Left ventricle myocardium inferior (tissue), 1 donor: ENCODE data around the gene IQGAP2. TPM values are rescaled to one million over a fixed set of nuclear protein-coding genes. Genes with fewer than 3 reads are reported as not detected.

Experiments used
- DNase-seq: peaks from one replicate; pipeline ENCODE4 v3.0.0-alpha.2; 2020
- H3K27ac ChIP-seq: fragments of 200-600 bp; replicated peaks from 2 replicates; pipeline ENCODE4 v1.8.0; 2021
- H3K27me3 ChIP-seq: fragments of 200-600 bp; 2 replicates; pipeline ENCODE4 v1.8.0; 2021; ENCODE audit warnings: low read depth
- H3K36me3 ChIP-seq: fragments of 200-600 bp; 2 replicates; pipeline ENCODE4 v1.8.0; 2021
- H3K4me1 ChIP-seq: fragments of 200-600 bp; 2 replicates; pipeline ENCODE4 v1.8.0; 2021
- H3K4me3 ChIP-seq: fragments of 200-600 bp; 2 replicates; pipeline ENCODE4 v1.8.0; 2021; ENCODE audit warnings: mild to moderate bottlenecking, moderate library complexity
- H3K9me3 ChIP-seq: fragments of 200-600 bp; replicated peaks from 2 replicates; pipeline ENCODE4 v1.8.0; 2021
- CTCF ChIP-seq: fragments of 200-600 bp; IDR thresholded peaks from 2 replicates; pipeline ENCODE4 v1.8.0; 2021; ENCODE audit warnings: antibody characterized with exemption, mild to moderate bottlenecking, borderline replicate concordance
- intact Hi-C: fragments of 100-400 bp; cut with micrococcal nuclease; formaldehyde crosslinking; loops from one replicate; pipeline ENCODE4 v1.11.0; 2022
- total RNA-seq: library from RNA; stranded (reverse); fragmentation: NEBNext Ultra II Directional; extraction: Animal tissue kit (Norgen Biotek cat#: 25700); gene quantifications from one replicate; pipeline ENCODE4 v1.2.1, GENCODE V29; 2021
- donor health status: DM: no; HTN: yes; CAD: no; lungs with severe emphysema.

The IQGAP2 gene
- total RNA-seq, 1 donor from 2014 or later, result 4.1 TPM

- Histone ChIP-seq H3K36me3 (no peaks in the 10 kb centered on the region), H3K9me3 (no peaks in the 10 kb centered on the region), H3K27me3 (peaks cover 16% of the 10 kb centered on the region), H3K4me1 (no peaks in the 10 kb centered on the region), H3K4me3 (no peak overlapping the region), H3K27ac (no peak overlapping the region)
- peak; percentile 45 for TF ChIP-seq CTCF
- intact Hi-C loops, result no loop called here
- DNase-seq, result no peak
These were observed 180.3 kb downstream of the IQGAP2 start for GRCh38 chr5:76583163-76584047.

- no peak overlapping the region for H3K27ac ChIP-seq
- H3K4me1 ChIP-seq, result no peaks in the 10 kb centered on the region
- no peak for TF ChIP-seq CTCF
- H3K36me3 ChIP-seq, result no peaks in the 10 kb centered on the region
- H3K4me3 ChIP-seq, result no peak overlapping the region
- intact Hi-C loops, result no loop called here
- H3K9me3 ChIP-seq, result no peaks in the 10 kb centered on the region
- DNase-seq, result no peak
- H3K27me3 ChIP-seq, result peaks cover 13% of the 10 kb centered on the region
These were observed 182.7 kb downstream of the IQGAP2 start for GRCh38 chr5:76585783-76586217.

- H3K4me3 ChIP-seq, result no peak overlapping the region
- peaks cover 7% of the 10 kb centered on the region for H3K27me3 ChIP-seq
- no peaks in the 10 kb centered on the region for H3K9me3 ChIP-seq
- TF ChIP-seq CTCF, result no peak
- no peak for DNase-seq
- H3K4me1 ChIP-seq, result no peaks in the 10 kb centered on the region
- H3K27ac ChIP-seq, result no peak overlapping the region
- intact Hi-C loops, result no loop called here
- H3K36me3 ChIP-seq, result no peaks in the 10 kb centered on the region
These were observed 183.4 kb downstream of the IQGAP2 start for GRCh38 chr5:76586531-76586930.

- no peak overlapping the region for H3K27ac ChIP-seq
- no peak for TF ChIP-seq CTCF
- no peaks in the 10 kb centered on the region for H3K4me1 ChIP-seq
- H3K27me3 ChIP-seq, result peaks cover 3% of the 10 kb centered on the region
- DNase-seq, result no peak
- H3K36me3 ChIP-seq, result no peaks in the 10 kb centered on the region
- H3K9me3 ChIP-seq, result no peaks in the 10 kb centered on the region
- intact Hi-C loops, result no loop called here
- H3K4me3 ChIP-seq, result no peak overlapping the region
These were observed 186.9 kb downstream of the IQGAP2 start for GRCh38 chr5:76590027-76590426.

GRCh38 chr5:76591366-76591765, 188.3 kb downstream of the IQGAP2 start:
- H3K4me1 ChIP-seq, result no peaks in the 10 kb centered on the region
- no peak for TF ChIP-seq CTCF
- no peaks in the 10 kb centered on the region for H3K36me3 ChIP-seq
- H3K27ac ChIP-seq, result no peak overlapping the region
- no peaks in the 10 kb centered on the region for H3K9me3 ChIP-seq
- DNase-seq, result no peak
- intact Hi-C loops, result no loop called here
- H3K4me3 ChIP-seq, result no peak overlapping the region
- peaks cover 3% of the 10 kb centered on the region for H3K27me3 ChIP-seq
